GM12891 (cell line): Measurements from ENCODE around the gene PUS1.
"Not testable (repeated sequence)": the region's sequence is repeated elsewhere in the genome, so short reads cannot be mapped to it uniquely, and the experiment has no call there.

Experiments
- POLR2A ChIP-seq: IDR thresholded peaks from 2 replicates; pipeline ENCODE4 v1.6.1; 2011; ENCODE audit warnings: low read depth, low read length, control low read depth
- POLR2AphosphoS5 ChIP-seq: IDR thresholded peaks from 2 replicates; pipeline ENCODE4 v1.6.1; 2011; ENCODE audit warnings: low read depth, low read length, control low read depth

- not testable (repeated sequence) for TF ChIP-seq POLR2AphosphoS5, POLR2A
Observed at GRCh38 chr12:131948713-131949430, 19.8 kb downstream of the PUS1 start.
